Chondrocyte (in vitro differentiated cells): ENCODE measurements around the gene ITIH2. TPM values are rescaled to one million over a fixed set of nuclear protein-coding genes. Genes with fewer than 3 reads are reported as not detected.

Experiments
- DNase-seq: peaks from one replicate; pipeline ENCODE4 v3.0.0; 2021; ENCODE audit warnings: mixed read lengths, low spot score
- H3K27ac Mint-ChIP-seq: one replicate; pipeline ENCODE4 v1.8.0; 2021; ENCODE audit warnings: mild to moderate bottlenecking, moderate library complexity, mixed read lengths; ENCODE audit not compliant: unreplicated experiment
- H3K27me3 Mint-ChIP-seq: 2 replicates; pipeline ENCODE4 v1.8.0; 2021; ENCODE audit warnings: low read depth, mixed read lengths
- H3K36me3 Mint-ChIP-seq: 2 replicates; pipeline ENCODE4 v1.8.0; 2021; ENCODE audit warnings: low read depth, mixed read lengths
- H3K4me1 Mint-ChIP-seq: 2 replicates; pipeline ENCODE4 v1.8.0; 2021; ENCODE audit warnings: low read depth, mild to moderate bottlenecking, mixed read lengths
- H3K4me3 Mint-ChIP-seq: one replicate; pipeline ENCODE4 v1.8.0; 2021; ENCODE audit warnings: mild to moderate bottlenecking, moderate library complexity, mixed read lengths; ENCODE audit not compliant: unreplicated experiment
- H3K9me3 Mint-ChIP-seq: 2 replicates; pipeline ENCODE4 v1.8.0; 2021; ENCODE audit warnings: low read depth, mixed read lengths
- total RNA-seq: library from RNA; stranded (reverse); gene quantifications from 3 replicates; pipeline ENCODE4 v1.2.1, GENCODE V29; 2021
- TF ChIP-seq, protein P1 (sequence below): fragments of 200-600 bp; sonication (generic); IDR thresholded peaks from 2 replicates; pipeline ENCODE4 v1.5.0; 2021; ENCODE audit warnings: antibody characterized with exemption, mild to moderate bottlenecking, moderate library complexity

Gene ITIH2
- total RNA-seq, 1 donor from 2014 or later: not detected

DNA sequence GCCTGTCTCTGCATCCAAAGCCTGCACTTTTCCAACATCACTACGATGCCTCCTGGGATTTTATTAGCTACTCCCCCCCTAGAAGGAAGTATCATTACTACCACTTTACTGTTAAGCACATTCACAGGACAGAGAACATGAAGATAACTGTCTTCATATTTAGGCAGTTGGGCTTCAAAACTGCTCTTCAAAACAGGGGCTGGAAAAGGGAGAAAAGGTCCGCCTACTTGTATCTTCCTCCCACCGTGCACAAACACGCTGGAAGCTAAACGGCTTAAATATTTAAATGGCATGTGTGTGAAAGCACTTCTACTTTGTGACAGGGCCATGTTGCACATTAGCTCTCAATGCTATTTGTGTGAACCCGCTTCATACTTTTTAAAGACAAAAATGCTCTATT is 37.3 kb upstream of the ITIH2 start:
- Mint-ChIP-seq H3K4me1 (peaks cover 19% of the 10 kb centered on the region), H3K27me3 (peaks cover 38% of the 10 kb centered on the region), H3K27ac (no peak overlapping the region), H3K4me3 (peak overlapping the region; percentile 68), H3K9me3 (no peaks in the 10 kb centered on the region), H3K36me3 (peaks cover 2% of the 10 kb centered on the region)
- no peak for DNase-seq
- TF ChIP-seq, protein P1, sequence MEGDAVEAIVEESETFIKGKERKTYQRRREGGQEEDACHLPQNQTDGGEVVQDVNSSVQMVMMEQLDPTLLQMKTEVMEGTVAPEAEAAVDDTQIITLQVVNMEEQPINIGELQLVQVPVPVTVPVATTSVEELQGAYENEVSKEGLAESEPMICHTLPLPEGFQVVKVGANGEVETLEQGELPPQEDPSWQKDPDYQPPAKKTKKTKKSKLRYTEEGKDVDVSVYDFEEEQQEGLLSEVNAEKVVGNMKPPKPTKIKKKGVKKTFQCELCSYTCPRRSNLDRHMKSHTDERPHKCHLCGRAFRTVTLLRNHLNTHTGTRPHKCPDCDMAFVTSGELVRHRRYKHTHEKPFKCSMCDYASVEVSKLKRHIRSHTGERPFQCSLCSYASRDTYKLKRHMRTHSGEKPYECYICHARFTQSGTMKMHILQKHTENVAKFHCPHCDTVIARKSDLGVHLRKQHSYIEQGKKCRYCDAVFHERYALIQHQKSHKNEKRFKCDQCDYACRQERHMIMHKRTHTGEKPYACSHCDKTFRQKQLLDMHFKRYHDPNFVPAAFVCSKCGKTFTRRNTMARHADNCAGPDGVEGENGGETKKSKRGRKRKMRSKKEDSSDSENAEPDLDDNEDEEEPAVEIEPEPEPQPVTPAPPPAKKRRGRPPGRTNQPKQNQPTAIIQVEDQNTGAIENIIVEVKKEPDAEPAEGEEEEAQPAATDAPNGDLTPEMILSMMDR: no peak

DNA sequence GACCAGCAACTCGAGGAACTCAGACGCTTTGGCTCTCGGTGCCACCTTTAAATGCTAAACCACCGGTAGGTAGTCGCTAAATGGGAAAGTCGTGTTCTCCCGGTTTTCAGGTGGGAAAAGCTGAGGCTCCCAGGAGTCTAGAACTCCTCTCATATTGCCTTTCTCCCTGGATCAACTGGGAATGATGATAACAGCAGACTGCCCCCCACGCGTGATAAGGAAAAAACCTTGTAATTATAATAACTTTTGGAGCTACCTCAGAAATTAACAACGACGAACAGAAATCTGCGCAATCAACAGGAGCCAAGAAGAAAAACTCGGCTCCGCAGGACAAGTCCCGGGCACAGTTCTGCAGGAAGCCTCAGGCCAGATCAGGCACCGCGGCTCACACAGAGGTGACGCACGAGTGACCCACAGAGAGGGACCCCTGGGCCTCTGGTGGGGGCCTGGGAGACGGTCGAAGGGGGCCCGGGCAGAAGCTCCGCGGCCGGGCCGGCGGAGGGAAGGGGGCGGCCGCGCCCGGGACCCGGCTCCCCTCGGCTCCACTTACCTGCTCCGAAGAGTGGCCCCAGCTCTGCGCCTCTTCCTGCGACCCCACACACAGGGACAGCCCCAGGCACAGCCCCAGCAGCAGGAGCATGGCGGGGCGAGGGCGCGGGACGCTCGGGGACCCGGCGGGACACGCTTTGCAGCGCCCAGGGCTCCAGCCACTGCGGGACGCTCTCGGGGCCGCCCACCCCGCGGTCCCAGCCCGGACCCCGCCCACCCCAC is 36.7 kb upstream of the ITIH2 start, which contains the start of gene ITIH5:
Gene ITIH5 (minus strand): TSS at position 714 of the 771 bp plus-strand sequence. CDS start 74 bp downstream, at position 640.
- H3K27me3 Mint-ChIP-seq: peaks cover 40% of the 10 kb centered on the region
- DNase-seq: no peak
- TF ChIP-seq, protein P1: no peak
- peaks cover 25% of the 10 kb centered on the region for H3K4me1 Mint-ChIP-seq
- peak within 1 kb of the TSS; percentile 68 for H3K4me3 Mint-ChIP-seq
- H3K36me3 Mint-ChIP-seq: peaks cover 2% of the 10 kb centered on the region
- no peaks in the 10 kb centered on the region for H3K9me3 Mint-ChIP-seq
- H3K27ac Mint-ChIP-seq: no peak within 1 kb of the TSS

DNA sequence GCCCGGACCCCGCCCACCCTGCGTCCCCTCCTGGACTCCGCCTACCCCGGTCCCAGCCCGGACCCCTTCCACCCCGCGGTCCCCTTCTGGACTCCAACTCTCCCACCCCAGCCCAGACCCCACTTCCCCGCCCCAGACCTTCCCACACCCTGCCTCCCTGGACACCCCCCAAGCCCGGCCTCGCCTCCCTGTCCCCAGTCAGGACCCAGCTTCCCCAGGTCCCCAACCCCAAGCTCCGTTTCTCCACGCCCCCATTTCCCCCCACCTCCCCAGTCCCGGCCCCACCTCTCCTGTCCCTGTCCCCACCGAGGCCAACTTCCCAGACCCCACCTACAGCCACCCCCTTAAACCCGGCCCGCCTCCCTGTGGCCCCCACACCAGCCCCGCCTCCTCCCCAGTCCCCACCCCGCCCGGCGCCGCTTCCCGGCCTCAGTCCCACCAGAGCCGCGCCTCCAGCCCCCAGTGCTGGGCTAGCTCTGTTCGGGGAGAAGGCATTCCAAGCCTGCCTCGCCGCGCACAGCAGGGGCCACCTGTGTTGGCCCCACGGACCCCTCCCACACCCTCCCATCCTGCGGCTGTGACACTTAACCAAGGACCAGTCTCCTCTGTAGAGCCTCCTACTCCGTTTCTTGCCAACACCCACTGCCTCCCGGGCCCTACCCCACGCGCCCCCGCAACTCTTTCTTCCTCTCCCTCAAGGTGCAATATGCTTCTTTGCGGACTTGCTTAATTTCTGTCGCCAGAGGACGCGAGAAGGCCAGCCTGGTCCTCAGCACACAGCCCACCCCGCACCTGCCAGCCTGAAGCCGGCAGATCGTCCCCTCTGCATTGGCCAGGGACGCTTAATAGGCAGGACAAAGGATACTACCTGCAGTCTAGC is 35.6 kb upstream of the ITIH2 start:
- Mint-ChIP-seq H3K4me1 (peaks cover 25% of the 10 kb centered on the region), H3K4me3 (peak overlapping the region; percentile 58), H3K27ac (no peak overlapping the region), H3K27me3 (peaks cover 41% of the 10 kb centered on the region), H3K36me3 (peaks cover 2% of the 10 kb centered on the region), H3K9me3 (no peaks in the 10 kb centered on the region)
- TF ChIP-seq, protein P1: no peak
- no peak for DNase-seq

DNA sequence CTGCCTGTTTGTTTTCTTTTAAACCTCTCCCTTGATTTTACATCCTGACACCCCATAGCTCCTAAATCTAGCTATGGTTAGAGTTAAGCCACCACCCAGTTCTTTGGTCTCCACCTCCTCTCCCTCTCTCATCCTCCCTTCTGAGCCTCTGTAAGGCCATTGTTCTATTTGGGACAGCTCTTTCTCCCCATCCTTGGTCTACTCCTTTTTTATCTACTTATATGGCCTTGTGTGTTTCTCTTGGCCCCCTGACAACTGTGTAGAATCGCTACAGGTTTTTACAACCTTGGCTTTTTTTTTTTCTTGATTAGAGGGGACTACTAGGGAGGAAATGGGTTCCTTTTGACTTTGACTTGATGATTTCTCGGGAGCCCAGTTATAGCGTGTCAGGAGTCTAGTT is 33.0 kb upstream of the ITIH2 start:
- Mint-ChIP-seq H3K27me3 (peaks cover 51% of the 10 kb centered on the region), H3K27ac (no peak overlapping the region)

More for the DNA sequence above, 33.0 kb upstream of the ITIH2 start:
- TF ChIP-seq, protein P1: no peak
- Mint-ChIP-seq H3K4me1 (peaks cover 24% of the 10 kb centered on the region), H3K36me3 (peaks cover 2% of the 10 kb centered on the region), H3K9me3 (no peaks in the 10 kb centered on the region), H3K4me3 (no peak overlapping the region)
- DNase-seq: no peak
